GM12878 (cell line): ENCODE data around the gene GCK. TPM values are rescaled to one million over a fixed set of nuclear protein-coding genes. Genes with fewer than 3 reads are reported as not detected.

Experiments
- ATAC-seq: fragments of 200-7000 bp; cut with Tn5 transposase; 3 replicates; pipeline ENCODE4 v1.9.1; 2020; ENCODE audit warnings: mild to moderate bottlenecking, moderate library complexity
- BruUV-seq: library from RNA; stranded (reverse); fragments of 400-500 nt; replicated peaks from 2 replicates; lab custom pipeline; 2021; lab: Mats Ljungman, UMichigan
- CTCF ChIA-PET: fragments of 300-600 bp; sonication (Branson Sonifier 250); formaldehyde crosslinking; extraction: SDS; loops from one replicate; lab custom pipeline; 2021; ENCODE audit warnings: inconsistent platforms; lab: Yijun Ruan, JAX
- POLR2A ChIA-PET: fragments of 350-600 bp; formaldehyde crosslinking; extraction: SDS; loops from one replicate; lab custom pipeline; 2021; ENCODE audit warnings: inconsistent platforms; lab: Charles Lee
- RAD21 ChIA-PET: fragments of 300-600 bp; sonication (Branson Sonifier 250); formaldehyde crosslinking; loops from one replicate; lab custom pipeline; 2023; ENCODE audit warnings: antibody characterized with exemption; ENCODE audit not compliant: unreplicated experiment; lab: Charles Lee
- SMC1A ChIA-PET: fragments of 300-600 bp; sonication (Branson Sonifier 250); formaldehyde crosslinking; loops from one replicate; lab custom pipeline; 2023; ENCODE audit not compliant: unreplicated experiment, uncharacterized antibody; lab: Charles Lee
- DNase-seq: peaks from one replicate; pipeline ENCODE4 v3.0.0-alpha.2; 2011; ENCODE audit warnings: low read depth, low spot score
- FAIRE-seq: peaks from 3 replicates; lab custom pipeline; 2011; peaks lifted over from hg19 to GRCh38; lab: Jason Lieb, UNC
- H2AFZ ChIP-seq: 2 replicates; pipeline ENCODE4 v1.6.0; 2011; ENCODE audit warnings: low read depth, low read length, control low read depth; ENCODE audit not compliant: control insufficient read depth
- H3K27ac ChIP-seq: 2 replicates; pipeline ENCODE4 v1.5.1; 2011; ENCODE audit warnings: control low read depth; ENCODE audit not compliant: control insufficient read depth, insufficient read depth
- H3K27me3 ChIP-seq, 2 experiments: replicated peaks in 1 of 2; 2 replicates each; pipeline versions ENCODE4 v1.6.0 to v1.6.1; 2011; ENCODE audit warnings: low read length in 1 of 2; ENCODE audit not compliant: control insufficient read depth in 2 of 2, insufficient read depth in 2 of 2
- H3K36me3 ChIP-seq, 2 experiments: 2 replicates each; pipeline ENCODE4 v1.5.1; 2011; ENCODE audit warnings: low read length in 1 of 2; ENCODE audit not compliant: control insufficient read depth in 2 of 2, insufficient read depth in 2 of 2
- H3K4me1 ChIP-seq: 2 replicates; pipeline ENCODE4 v1.6.1; 2011; ENCODE audit warnings: mild to moderate bottlenecking, low read length, moderate library complexity, mixed read lengths; ENCODE audit not compliant: control insufficient read depth, insufficient read depth
- H3K4me2 ChIP-seq: 2 replicates; pipeline ENCODE4 v1.6.0; 2011; ENCODE audit warnings: control low read depth; ENCODE audit not compliant: control insufficient read depth, insufficient read depth
- H3K4me3 ChIP-seq: fragments of 200-600 bp; sonication (generic); 2 replicates; pipeline ENCODE4 v1.5.1; 2016
- H3K79me2 ChIP-seq: 2 replicates; pipeline ENCODE4 v1.6.0; 2011; ENCODE audit warnings: low read length; ENCODE audit not compliant: control insufficient read depth, insufficient read depth
- H3K9ac ChIP-seq: 2 replicates; pipeline ENCODE4 v1.8.0; 2011; ENCODE audit warnings: low read length, control low read depth, mixed read lengths; ENCODE audit not compliant: control insufficient read depth, insufficient read depth
- H3K9me3 ChIP-seq: replicated peaks from 3 replicates; pipeline ENCODE4 v1.5.1; 2011; ENCODE audit warnings: mild to moderate bottlenecking, low read length; ENCODE audit not compliant: control insufficient read depth, insufficient read depth
- H4K20me1 ChIP-seq: 2 replicates; pipeline ENCODE4 v1.6.0; 2011; ENCODE audit not compliant: control insufficient read depth, insufficient read depth
- ATF7 ChIP-seq: fragments of 450-650 bp; IDR thresholded peaks from 2 replicates; pipeline ENCODE4 v1.6.1; 2016; ENCODE audit warnings: low read depth, mild to moderate bottlenecking
- E2F8 ChIP-seq: fragments of 450-650 bp; IDR thresholded peaks from 2 replicates; pipeline ENCODE4 v1.6.1; 2018; ENCODE audit warnings: mild to moderate bottlenecking, low read depth, moderate library complexity; ENCODE audit not compliant: partially characterized antibody
- EGR1 ChIP-seq, 2 experiments: IDR thresholded peaks; 1 replicate in 1 of 2; 2 replicates in 1 of 2; pipeline ENCODE4 v1.6.1; 2011 to 2012; ENCODE audit warnings: low read depth in 2 of 2, low read length in 2 of 2, borderline replicate concordance in 1 of 2, mild to moderate bottlenecking in 1 of 2, moderate library complexity in 1 of 2
- GABPA ChIP-seq: IDR thresholded peaks from 2 replicates; pipeline ENCODE4 v1.6.1; 2014; ENCODE audit warnings: antibody characterized with exemption, low read depth, mild to moderate bottlenecking, inconsistent platforms
- PAX8 ChIP-seq: fragments of 450-650 bp; IDR thresholded peaks from 2 replicates; pipeline ENCODE4 v1.6.1; 2017; ENCODE audit warnings: mild to moderate bottlenecking, moderate library complexity
- PML ChIP-seq: IDR thresholded peaks from 2 replicates; pipeline ENCODE4 v1.6.1; 2012; ENCODE audit warnings: low read length, inconsistent platforms
- RCOR1 ChIP-seq: conservative IDR thresholded peaks from 2 replicates; pipeline ENCODE4 v1.6.1; 2012; ENCODE audit warnings: low read depth, low read length, improper control_type of control experiment
- WGBS: methylation state at CpG from one replicate; pipeline ENCODE4 v1.1.6; 2016; ENCODE audit warnings: low lambda C conversion rate; ENCODE audit not compliant: insufficient replicate concordance, insufficient coverage; ENCODE audit errors: missing lambda C conversion rate; 5-methylcytosine and 5-hydroxymethylcytosine counted together
- in situ Hi-C: fragments of 300-500 bp; cut with MboI; formaldehyde crosslinking; loops from 9 replicates; pipeline ENCODE4 v1.14.3; 2018; ENCODE audit warnings: mixed read lengths
- intact Hi-C: fragments of 100-400 bp; cut with micrococcal nuclease; formaldehyde crosslinking; loops from one replicate; pipeline ENCODE4 v1.14.2; 2022; ENCODE audit not compliant: unreplicated experiment
- polyA plus RNA-seq, 11 experiments: library from polyadenylated mRNA; depleted of rRNA in 4 of 11; unstranded in 6 of 11; stranded (reverse) in 5 of 11; fragments of >200 nt; fragmentation: Nextera tagmentation in 4 of 11; fragmentation: Illumina TruSeq in 1 of 11; extraction: Ambion mirVana in 4 of 11; extraction: Trizol in 1 of 11; gene quantifications; 1 replicate in 1 of 11; 2 replicates in 10 of 11; pipeline versions ENCODE4 v1.2.1 to v1.2.3, GENCODE V29; 2011 to 2016; ENCODE audit warnings: inconsistent platforms in 2 of 11, missing spikeins in 2 of 11, low read depth in 1 of 11
- total RNA-seq, 4 experiments: library from RNA; depleted of rRNA in 3 of 4; stranded (reverse); fragments of >200 nt in 3 of 4; fragmentation: Illumina TruSeq in 1 of 4; extraction: Trizol in 1 of 4; gene quantifications; 2 replicates each; pipeline versions ENCODE4 v1.2.1 to v1.2.3, GENCODE V29; 2013 to 2021
- TF ChIP-seq, protein P1 (sequence below): fragments of 450-650 bp; IDR thresholded peaks from 2 replicates; pipeline ENCODE4 v1.6.1; 2017; ENCODE audit warnings: mild to moderate bottlenecking

GCK gene
- total and polyA plus RNA-seq, 10 of the 15 experiments (the other 5 are each of a cell fraction or from before 2014, with no cell fraction given): 0.06 to 0.16 TPM; not detected in 8

- no peaks in the 10 kb centered on the region for H3K36me3 ChIP-seq
- no peak for TF ChIP-seq PAX8
- no peak for TF ChIP-seq EGR1 (IDR thresholded peaks at IDR 0.05; ENCODE audit: borderline replicate concordance in 1 of 2, low read depth in 2 of 2, low read length in 2 of 2)
- no peak for TF ChIP-seq GABPA
- TF ChIP-seq, protein P1, sequence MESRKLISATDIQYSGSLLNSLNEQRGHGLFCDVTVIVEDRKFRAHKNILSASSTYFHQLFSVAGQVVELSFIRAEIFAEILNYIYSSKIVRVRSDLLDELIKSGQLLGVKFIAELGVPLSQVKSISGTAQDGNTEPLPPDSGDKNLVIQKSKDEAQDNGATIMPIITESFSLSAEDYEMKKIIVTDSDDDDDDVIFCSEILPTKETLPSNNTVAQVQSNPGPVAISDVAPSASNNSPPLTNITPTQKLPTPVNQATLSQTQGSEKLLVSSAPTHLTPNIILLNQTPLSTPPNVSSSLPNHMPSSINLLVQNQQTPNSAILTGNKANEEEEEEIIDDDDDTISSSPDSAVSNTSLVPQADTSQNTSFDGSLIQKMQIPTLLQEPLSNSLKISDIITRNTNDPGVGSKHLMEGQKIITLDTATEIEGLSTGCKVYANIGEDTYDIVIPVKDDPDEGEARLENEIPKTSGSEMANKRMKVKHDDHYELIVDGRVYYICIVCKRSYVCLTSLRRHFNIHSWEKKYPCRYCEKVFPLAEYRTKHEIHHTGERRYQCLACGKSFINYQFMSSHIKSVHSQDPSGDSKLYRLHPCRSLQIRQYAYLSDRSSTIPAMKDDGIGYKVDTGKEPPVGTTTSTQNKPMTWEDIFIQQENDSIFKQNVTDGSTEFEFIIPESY: no peak
- no peak for TF ChIP-seq ATF7
- no peak for TF ChIP-seq E2F8
- TF ChIP-seq PML: no peak
- TF ChIP-seq RCOR1: no peak
- no peaks in the 10 kb centered on the region for H3K4me1 ChIP-seq
- H3K4me2 ChIP-seq: no peak overlapping the region
- 59% methylated on average over 22 of the region's 30 CpGs for WGBS
- H2AFZ ChIP-seq: no peak overlapping the region
- DNase-seq: no peak
- CTCF ChIA-PET: interaction anchor here (0.6 kb wide), 1 partner anchor 115 kb away, joined by 3 read pairs; no protein-coding TSS in a partner anchor
- H3K79me2 ChIP-seq: no peaks in the 10 kb centered on the region
- no TSS peak for BruUV-seq
- intact Hi-C loops (no loop called here), in situ Hi-C loops (no loop called here)
- SMC1A ChIA-PET: no interaction called here
- no peak overlapping the region for H3K9ac ChIP-seq
- no peak for FAIRE-seq
- no peak for ATAC-seq
- H3K4me3 ChIP-seq: no peak overlapping the region
- no peaks in the 10 kb centered on the region for H4K20me1 ChIP-seq
- H3K27me3 ChIP-seq: no peaks in the 10 kb centered on the region
- POLR2A ChIA-PET: no interaction called here
- RAD21 ChIA-PET: no interaction called here
- H3K9me3 ChIP-seq: no peaks in the 10 kb centered on the region
- no peak overlapping the region for H3K27ac ChIP-seq
Measured at GRCh38 chr7:44221231-44221791, 32.1 kb upstream of the GCK start.
